Gastroesophageal sphincter (tissue), 4 donors: Measurements from ENCODE around the gene LIPC. TPM values are rescaled to one million over a fixed set of nuclear protein-coding genes. Genes with fewer than 3 reads are reported as not detected.

Experiments used
- ATAC-seq: fragments of 150-250 bp; one replicate; pipeline ENCODE4 v1.9.1; 2016; ENCODE audit warnings: mild to moderate bottlenecking, moderate library complexity
- H3K27ac ChIP-seq, 4 donors: fragments of 200-600 bp; sonication (generic) in 3 of 4; 1 replicate in 3 of 4; 2 replicates in 1 of 4; pipeline ENCODE4 v1.5.1; 2016 to 2019
- H3K27me3 ChIP-seq: fragments of 200-600 bp; sonication (generic); one replicate; pipeline ENCODE4 v1.5.1; 2019
- H3K36me3 ChIP-seq, 2 donors: fragments of 200-600 bp; sonication (generic); one replicate each; pipeline ENCODE4 v1.5.1; 2019; ENCODE audit warnings: control low read depth in 1 of 2
- H3K4me1 ChIP-seq, 3 donors: fragments of 200-600 bp; sonication (generic); 1 replicate in 2 of 3; 2 replicates in 1 of 3; pipeline ENCODE4 v1.5.1; 2016 to 2019; ENCODE audit warnings: control low read depth in 2 of 3
- H3K4me3 ChIP-seq, 2 donors: fragments of 200-600 bp; sonication (generic); one replicate each; pipeline ENCODE4 v1.5.1; 2019; ENCODE audit warnings: mild to moderate bottlenecking in 1 of 2, moderate library complexity in 1 of 2
- H3K9me3 ChIP-seq, 3 donors: fragments of 200-600 bp; sonication (generic); one replicate each; pipeline ENCODE4 v1.5.1; 2017 to 2019; ENCODE audit warnings: control low read depth in 2 of 3
- CTCF ChIP-seq, 4 experiments: fragments of 200-600 bp in 2 of 4; fragments of 450-650 bp in 2 of 4; sonication (generic) in 1 of 4; IDR thresholded peaks; one replicate each; pipeline ENCODE4 v1.5.1; 2017 to 2019; ENCODE audit warnings: antibody characterized with exemption in 4 of 4, mild to moderate bottlenecking in 2 of 4, moderate library complexity in 2 of 4
- EP300 ChIP-seq: sonication (generic); formaldehyde crosslinking; IDR thresholded peaks from one replicate; pipeline ENCODE4 v1.6.1; 2017; ENCODE audit warnings: antibody characterized with exemption, mild to moderate bottlenecking
- POLR2A ChIP-seq, 2 donors: fragments of 450-650 bp; IDR thresholded peaks; one replicate each; pipeline ENCODE4 v1.6.1; 2017; ENCODE audit warnings: antibody characterized with exemption in 2 of 2, mild to moderate bottlenecking in 2 of 2, moderate library complexity in 1 of 2
- POLR2AphosphoS5 ChIP-seq: sonication (generic); formaldehyde crosslinking; IDR thresholded peaks from one replicate; pipeline ENCODE4 v1.6.1; 2017; ENCODE audit warnings: antibody characterized with exemption
- WGBS, 2 donors: methylation state at CpG; one replicate each; pipeline ENCODE4 v1.1.5; 2018; ENCODE audit warnings: low coverage in 1 of 2; 5-methylcytosine and 5-hydroxymethylcytosine counted together
- total RNA-seq, 4 donors: library from RNA; depleted of rRNA; stranded (reverse); fragments of >200 nt; gene quantifications; one replicate each; pipeline ENCODE4 v1.1.0, GENCODE V29; 2016

Gene LIPC
- total RNA-seq, 4 donors from 2014 or later = 0.32 to 0.50 TPM; not detected in 2

DNA sequence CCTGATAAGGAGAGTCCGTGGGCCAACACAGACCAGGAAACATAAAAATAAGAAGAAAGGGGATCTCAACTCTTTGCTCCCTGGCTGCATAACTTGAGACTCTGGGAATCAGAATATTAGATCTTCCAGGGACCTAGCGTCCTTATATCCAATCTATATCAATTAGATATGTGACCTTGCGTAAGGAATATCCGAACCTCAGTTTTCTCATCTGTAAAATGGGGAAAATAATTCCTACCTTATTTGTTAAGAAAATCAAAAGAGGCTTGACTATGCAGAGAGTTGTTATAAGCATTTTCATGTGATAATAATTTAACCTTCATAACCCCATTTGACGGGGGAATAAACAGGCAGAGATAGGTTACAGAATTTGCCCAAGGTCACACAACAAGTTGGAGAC lies 7.1 kb upstream of the LIPC start:
- WGBS, 2 donors = 84 to 89% methylated on average over 4 to 5 of the region's 5 CpGs
- Histone ChIP-seq H3K36me3 (no peaks in the 10 kb centered on the region), H3K9me3 (no peaks in the 10 kb centered on the region), H3K4me1 (peaks cover 0 to 10% (median 0%) of the 10 kb centered on the region in 3 donors), H3K27ac (no peak overlapping the region), H3K27me3 (no peaks in the 10 kb centered on the region), H3K4me3 (no peak overlapping the region)
- TF ChIP-seq EP300 (no peak), POLR2A (IDR thresholded peaks at IDR 0.05) (no peak), CTCF (IDR thresholded peaks at IDR 0.05) (no peak), POLR2AphosphoS5 (no peak)
- ATAC-seq = no peak

DNA sequence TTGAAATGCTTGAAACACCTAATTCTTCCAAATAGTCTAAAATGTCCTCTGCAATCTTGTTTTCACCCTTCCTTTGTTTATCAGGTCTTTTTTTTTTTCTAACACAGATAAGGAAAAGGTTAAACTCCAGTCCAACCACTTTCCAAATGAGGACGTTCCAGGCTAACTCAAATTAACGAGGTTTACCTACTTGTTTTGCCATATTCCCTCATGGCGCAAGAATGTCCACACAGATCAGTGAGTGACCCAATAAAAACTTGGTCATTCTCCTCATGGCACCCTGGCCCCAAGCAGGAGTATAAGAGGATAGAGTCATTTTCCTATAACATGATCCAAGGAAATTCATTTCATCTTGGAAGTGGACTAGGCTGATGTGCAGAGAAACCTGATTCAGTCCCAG lies 6.6 kb upstream of the LIPC start:
- Histone ChIP-seq H3K27me3 (no peaks in the 10 kb centered on the region), H3K4me3 (no peak overlapping the region), H3K27ac (no peak overlapping the region), H3K4me1 (peaks cover 0 to 10% (median 0%) of the 10 kb centered on the region in 3 donors), H3K36me3 (no peaks in the 10 kb centered on the region), H3K9me3 (no peaks in the 10 kb centered on the region)
- WGBS, 2 donors = 64 to 80% methylated on average over 3 of the region's 3 CpGs
- TF ChIP-seq EP300 = no peak
- no peak for TF ChIP-seq POLR2AphosphoS5
- TF ChIP-seq CTCF (IDR thresholded peaks at IDR 0.05) = no peak
- no peak for TF ChIP-seq POLR2A (IDR thresholded peaks at IDR 0.05)
- no peak for ATAC-seq

- H3K4me3 ChIP-seq = no peak overlapping the region
- H3K36me3 ChIP-seq = no peaks in the 10 kb centered on the region
- no peak for ATAC-seq
- no peak overlapping the region for H3K27ac ChIP-seq
- TF ChIP-seq CTCF (IDR thresholded peaks at IDR 0.05) (no peak), EP300 (no peak), POLR2AphosphoS5 (no peak), POLR2A (IDR thresholded peaks at IDR 0.05) (no peak)
- 20 to 25% methylated on average over 1 of the region's 1 CpG for WGBS, 2 donors
- H3K27me3 ChIP-seq = no peaks in the 10 kb centered on the region
- H3K9me3 ChIP-seq = no peaks in the 10 kb centered on the region
- peaks cover 0 to 10% (median 0%) of the 10 kb centered on the region in 3 donors for H3K4me1 ChIP-seq
Measured at GRCh38 chr15:58425834-58426233, 6.0 kb upstream of the LIPC start.

GRCh38 chr15:58426501-58426900 lies 5.3 kb upstream of the LIPC start:
- Histone ChIP-seq H3K4me3 (no peak overlapping the region), H3K27ac (no peak overlapping the region), H3K36me3 (no peaks in the 10 kb centered on the region), H3K27me3 (no peaks in the 10 kb centered on the region), H3K9me3 (no peaks in the 10 kb centered on the region), H3K4me1 (peaks cover 0 to 10% (median 0%) of the 10 kb centered on the region in 3 donors)
- WGBS, 2 donors = 89 to 100% methylated on average over 1 of the region's 1 CpG
- no peak for TF ChIP-seq EP300
- no peak for TF ChIP-seq POLR2A (IDR thresholded peaks at IDR 0.05)
- no peak for TF ChIP-seq CTCF (IDR thresholded peaks at IDR 0.05)
- no peak for TF ChIP-seq POLR2AphosphoS5
- ATAC-seq = no peak

GRCh38 chr15:58427987-58428386 lies 3.8 kb upstream of the LIPC start:
- no peak for TF ChIP-seq POLR2A (IDR thresholded peaks at IDR 0.05)
- TF ChIP-seq CTCF (IDR thresholded peaks at IDR 0.05) = no peak
- no peak for TF ChIP-seq POLR2AphosphoS5
- TF ChIP-seq EP300 = no peak

More at GRCh38 chr15:58427987-58428386, 3.8 kb upstream of the LIPC start:
- Histone ChIP-seq H3K9me3 (no peaks in the 10 kb centered on the region), H3K36me3 (no peaks in the 10 kb centered on the region), H3K4me3 (no peak overlapping the region), H3K4me1 (peaks cover 0 to 10% (median 0%) of the 10 kb centered on the region in 3 donors), H3K27ac (no peak overlapping the region), H3K27me3 (peaks cover 3% of the 10 kb centered on the region)
- no peak for ATAC-seq
